Progenitor cell of endocrine pancreas (in vitro differentiated cells): ENCODE measurements around the gene JTB. TPM values are rescaled to one million over a fixed set of nuclear protein-coding genes. Genes with fewer than 3 reads are reported as not detected.

Experiments
- DNase-seq: peaks from one replicate; pipeline ENCODE4 v3.0.0; 2021; ENCODE audit warnings: low spot score; ENCODE audit not compliant: unreplicated experiment
- H3K27ac Mint-ChIP-seq: 2 replicates; pipeline ENCODE4 v1.8.0; 2021; ENCODE audit warnings: mild to moderate bottlenecking, moderate library complexity, mixed read lengths
- H3K27me3 Mint-ChIP-seq: 2 replicates; pipeline ENCODE4 v1.8.0; 2021; ENCODE audit warnings: mixed read lengths
- H3K36me3 Mint-ChIP-seq: 2 replicates; pipeline ENCODE4 v1.8.0; 2022; ENCODE audit warnings: mixed read lengths; ENCODE audit not compliant: insufficient read depth
- H3K4me1 Mint-ChIP-seq: 2 replicates; pipeline ENCODE4 v1.8.0; 2021; ENCODE audit warnings: low read depth, mixed read lengths
- H3K4me3 Mint-ChIP-seq: 2 replicates; pipeline ENCODE4 v1.8.0; 2021; ENCODE audit warnings: low read depth, mild to moderate bottlenecking, moderate library complexity, mixed read lengths
- H3K9me3 Mint-ChIP-seq: 2 replicates; pipeline ENCODE4 v1.8.0; 2021; ENCODE audit warnings: low read depth, mixed read lengths
- CTCF ChIP-seq: fragments of 200-600 bp; sonication (generic); IDR thresholded peaks from one replicate; pipeline ENCODE4 v1.5.0; 2021; ENCODE audit warnings: antibody characterized with exemption, mild to moderate bottlenecking; ENCODE audit not compliant: unreplicated experiment
- total RNA-seq: library from RNA; stranded (reverse); gene quantifications from 2 replicates; pipeline ENCODE4 v1.2.1, GENCODE V29; 2021

JTB gene
- total RNA-seq, 1 donor from 2014 or later: 75.0 TPM

- Mint-ChIP-seq H3K36me3 (peaks cover 11% of the 10 kb centered on the region), H3K4me1 (peaks cover 11% of the 10 kb centered on the region), H3K4me3 (no peak overlapping the region), H3K27me3 (no peaks in the 10 kb centered on the region), H3K27ac (no peak overlapping the region), H3K9me3 (no peaks in the 10 kb centered on the region)
- no peak for DNase-seq
- no peak for TF ChIP-seq CTCF
Measured at GRCh38 chr1:153951801-153952200, 25.7 kb downstream of the JTB start.

GRCh38 chr1:153951183-153951582, 26.3 kb downstream of the JTB start:
- no peaks in the 10 kb centered on the region for H3K27me3 Mint-ChIP-seq
- TF ChIP-seq CTCF: no peak
- peaks cover 9% of the 10 kb centered on the region for H3K4me1 Mint-ChIP-seq
- no peaks in the 10 kb centered on the region for H3K9me3 Mint-ChIP-seq
- DNase-seq: no peak
- no peak overlapping the region for H3K4me3 Mint-ChIP-seq
- peaks cover 11% of the 10 kb centered on the region for H3K36me3 Mint-ChIP-seq
- no peak overlapping the region for H3K27ac Mint-ChIP-seq

GRCh38 chr1:153946622-153947241, 30.7 kb downstream of the JTB start, which contains the start of gene DENND4B:
Gene DENND4B (minus strand): TSS chr1:153946718. CDS start chr1:153944374, 2,344 bp downstream.
- Mint-ChIP-seq H3K4me3 (peak within 1 kb of the TSS; percentile 75), H3K36me3 (peaks cover 9% of the 10 kb centered on the region), H3K27ac (peak within 1 kb of the TSS; percentile 94), H3K9me3 (no peaks in the 10 kb centered on the region), H3K4me1 (peaks cover 7% of the 10 kb centered on the region), H3K27me3 (no peaks in the 10 kb centered on the region)
- peak; percentile 91 for TF ChIP-seq CTCF
- peak; percentile 77 for DNase-seq

- Mint-ChIP-seq H3K36me3 (peaks cover 8% of the 10 kb centered on the region), H3K27ac (peak overlapping the region; percentile 94)
Measured at GRCh38 chr1:153945795-153946621, 31.5 kb downstream of the JTB start.

More at GRCh38 chr1:153945795-153946621, 31.5 kb downstream of the JTB start:
- DNase-seq: peak; percentile 35
- TF ChIP-seq CTCF: no peak
- Mint-ChIP-seq H3K27me3 (no peaks in the 10 kb centered on the region), H3K4me3 (peak overlapping the region; percentile 75), H3K9me3 (no peaks in the 10 kb centered on the region), H3K4me1 (peaks cover 7% of the 10 kb centered on the region)
